ENCODE measurements around the gene FGF11.

DNA sequence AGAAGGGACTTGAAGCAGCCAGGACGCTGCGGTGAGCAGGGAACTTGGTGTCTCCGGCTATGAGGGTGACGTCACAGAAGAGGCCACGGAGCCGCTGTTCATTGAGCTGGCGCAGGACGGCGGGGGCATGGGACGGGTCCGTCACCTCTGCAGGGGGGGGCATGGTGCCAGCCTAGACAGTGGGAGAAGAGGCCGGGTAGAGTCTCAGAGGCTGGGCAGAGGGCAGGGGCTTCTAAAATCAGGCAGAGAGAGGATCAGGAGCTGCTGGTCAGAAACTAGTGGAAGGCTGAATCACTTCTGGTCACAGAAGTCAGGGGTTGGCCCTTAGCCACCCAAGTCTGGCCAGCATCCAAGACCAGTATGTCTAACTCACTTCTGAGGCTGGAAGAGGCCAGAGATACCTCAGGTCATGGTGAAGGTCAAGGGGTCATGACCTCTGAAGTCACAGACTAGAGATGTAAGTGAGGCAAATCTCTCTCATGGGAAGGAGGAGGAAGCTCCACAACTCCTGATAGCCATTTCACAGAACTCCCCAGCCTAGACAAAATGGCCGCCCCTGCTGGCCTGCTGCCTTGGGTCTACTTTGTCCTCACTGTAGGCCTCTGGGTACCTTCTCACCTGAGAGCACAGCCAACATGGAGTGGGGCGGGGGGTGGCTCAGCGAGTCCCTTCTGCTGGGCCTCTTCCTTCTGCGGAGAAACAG lies 27.5 kb downstream of the FGF11 start:
- TF ChIP-seq, protein P1, sequence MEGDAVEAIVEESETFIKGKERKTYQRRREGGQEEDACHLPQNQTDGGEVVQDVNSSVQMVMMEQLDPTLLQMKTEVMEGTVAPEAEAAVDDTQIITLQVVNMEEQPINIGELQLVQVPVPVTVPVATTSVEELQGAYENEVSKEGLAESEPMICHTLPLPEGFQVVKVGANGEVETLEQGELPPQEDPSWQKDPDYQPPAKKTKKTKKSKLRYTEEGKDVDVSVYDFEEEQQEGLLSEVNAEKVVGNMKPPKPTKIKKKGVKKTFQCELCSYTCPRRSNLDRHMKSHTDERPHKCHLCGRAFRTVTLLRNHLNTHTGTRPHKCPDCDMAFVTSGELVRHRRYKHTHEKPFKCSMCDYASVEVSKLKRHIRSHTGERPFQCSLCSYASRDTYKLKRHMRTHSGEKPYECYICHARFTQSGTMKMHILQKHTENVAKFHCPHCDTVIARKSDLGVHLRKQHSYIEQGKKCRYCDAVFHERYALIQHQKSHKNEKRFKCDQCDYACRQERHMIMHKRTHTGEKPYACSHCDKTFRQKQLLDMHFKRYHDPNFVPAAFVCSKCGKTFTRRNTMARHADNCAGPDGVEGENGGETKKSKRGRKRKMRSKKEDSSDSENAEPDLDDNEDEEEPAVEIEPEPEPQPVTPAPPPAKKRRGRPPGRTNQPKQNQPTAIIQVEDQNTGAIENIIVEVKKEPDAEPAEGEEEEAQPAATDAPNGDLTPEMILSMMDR (IDR thresholded peaks at IDR 0.05), result no peak
- TF ChIP-seq POLR2A (IDR thresholded peaks at IDR 0.05), result no peak
